Lower leg skin (tissue), 3 donors: Measurements from ENCODE around the gene KCNJ6.

ENCODE experiments used
- CTCF ChIP-seq, 3 donors: fragments of 450-650 bp; IDR thresholded peaks; one replicate each; pipeline ENCODE4 v1.5.1; 2016; ENCODE audit warnings: antibody characterized with exemption in 3 of 3, mild to moderate bottlenecking in 3 of 3, moderate library complexity in 2 of 3
- POLR2A ChIP-seq, 2 donors: fragments of 450-650 bp; IDR thresholded peaks; one replicate each; pipeline ENCODE4 v1.6.1; 2016 to 2017; ENCODE audit warnings: antibody characterized with exemption in 2 of 2, mild to moderate bottlenecking in 1 of 2, moderate library complexity in 1 of 2

DNA sequence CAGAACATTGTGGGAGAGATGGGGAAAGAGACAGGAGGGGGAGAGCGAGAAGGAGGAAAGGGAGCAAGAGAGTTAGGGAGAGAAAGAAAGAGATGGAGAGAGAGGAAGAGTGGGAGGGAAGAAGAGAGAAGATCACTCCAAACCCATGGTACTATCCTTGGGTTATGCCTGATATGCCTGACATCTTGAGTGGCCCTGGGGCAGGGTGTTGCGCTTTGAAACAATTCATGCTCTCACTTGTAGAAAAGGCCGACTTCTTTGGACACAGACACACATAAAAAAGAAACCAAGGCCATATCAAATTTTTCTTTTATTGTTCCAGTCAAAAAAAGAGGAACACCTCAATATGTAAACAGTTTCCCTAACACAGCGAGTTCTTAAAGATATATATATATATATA is 309.2 kb downstream of the KCNJ6 start:
- no peak for TF ChIP-seq CTCF (IDR thresholded peaks at IDR 0.05)
- no peak for TF ChIP-seq POLR2A (IDR thresholded peaks at IDR 0.05)
